Measurements from ENCODE around the gene ACTL8. TPM values are rescaled to one million over a fixed set of nuclear protein-coding genes. Genes with fewer than 3 reads are reported as not detected.

Gene ACTL8
- total and polyA plus RNA-seq, 2 donors (not counting 1 experiment from before 2014, with no cell fraction given) = 0.15 TPM; not detected in 1

- no peaks in the 10 kb centered on the region for H3K79me2 ChIP-seq (ENCODE audit: control insufficient read depth, insufficient read depth, low read length)
- H3K9me3 ChIP-seq (ENCODE audit: control insufficient read depth, insufficient read depth, low read depth, low read length) = no peaks in the 10 kb centered on the region
- no peaks in the 10 kb centered on the region for H3K36me3 ChIP-seq (ENCODE audit: control insufficient read depth, insufficient read depth, low read length)
- no peak overlapping the region for H3K27ac ChIP-seq (ENCODE audit: insufficient read depth, low read length)
- no peak overlapping the region for H3K9ac ChIP-seq (ENCODE audit: insufficient read depth, low read length)
- no peaks in the 10 kb centered on the region for H4K20me1 ChIP-seq (ENCODE audit: control insufficient read depth, extremely low read depth, insufficient read depth, low read length)
- TF ChIP-seq CTCF (conservative IDR thresholded peaks at IDR 0.05 in 1 of 2, IDR thresholded peaks at IDR 0.05 in 1 of 2; ENCODE audit: low read depth in 1 of 2, low read length in 2 of 2) (no peak), EZH2 (IDR thresholded peaks at IDR 0.05; ENCODE audit: low read length, missing control alignments) (no peak)
- no peak for DNase-seq (ENCODE audit: low read depth in 2 of 2)
- no peaks in the 10 kb centered on the region for H3K4me1 ChIP-seq (ENCODE audit: control insufficient read depth, extremely low read depth, insufficient read depth, low read length)
- no peak overlapping the region for H2AFZ ChIP-seq (ENCODE audit: low read length)
- H3K4me2 ChIP-seq (ENCODE audit: extremely low read depth, insufficient read depth, low read length) = no peak overlapping the region
- peaks cover 2% of the 10 kb centered on the region for H3K27me3 ChIP-seq (ENCODE audit: control insufficient read depth, insufficient read depth, low read length)
- no peak overlapping the region for H3K4me3 ChIP-seq (replicated peaks in 1 of 4; ENCODE audit: control extremely low read depth in 1 of 4, insufficient read depth in 1 of 4, low read depth in 3 of 4, low read length in 4 of 4)
Measured at GRCh38 chr1:17833661-17834501, 78.7 kb downstream of the ACTL8 start.

- Histone ChIP-seq H3K36me3 (ENCODE audit: control insufficient read depth, insufficient read depth, low read length) (no peaks in the 10 kb centered on the region), H3K9me3 (ENCODE audit: control insufficient read depth, insufficient read depth, low read depth, low read length) (no peaks in the 10 kb centered on the region), H3K27me3 (ENCODE audit: control insufficient read depth, insufficient read depth, low read length) (peaks cover 2% of the 10 kb centered on the region), H3K9ac (ENCODE audit: insufficient read depth, low read length) (no peak overlapping the region), H3K4me1 (ENCODE audit: control insufficient read depth, extremely low read depth, insufficient read depth, low read length) (no peaks in the 10 kb centered on the region), H4K20me1 (ENCODE audit: control insufficient read depth, extremely low read depth, insufficient read depth, low read length) (no peaks in the 10 kb centered on the region), H3K79me2 (ENCODE audit: control insufficient read depth, insufficient read depth, low read length) (no peaks in the 10 kb centered on the region), H3K4me3 (replicated peaks in 1 of 4; ENCODE audit: control extremely low read depth in 1 of 4, insufficient read depth in 1 of 4, low read depth in 3 of 4, low read length in 4 of 4) (no peak overlapping the region), H3K4me2 (ENCODE audit: extremely low read depth, insufficient read depth, low read length) (no peak overlapping the region), H2AFZ (ENCODE audit: low read length) (no peak overlapping the region), H3K27ac (ENCODE audit: insufficient read depth, low read length) (no peak overlapping the region)
- TF ChIP-seq EZH2 (IDR thresholded peaks at IDR 0.05; ENCODE audit: low read length, missing control alignments) = no peak
- no peak for TF ChIP-seq CTCF (conservative IDR thresholded peaks at IDR 0.05 in 1 of 2, IDR thresholded peaks at IDR 0.05 in 1 of 2; ENCODE audit: low read depth in 1 of 2, low read length in 2 of 2)
- DNase-seq (ENCODE audit: low read depth in 2 of 2) = no peak
Measured at GRCh38 chr1:17834561-17835100, 79.5 kb downstream of the ACTL8 start.

- DNase-seq (ENCODE audit: low read depth in 2 of 2) = peak in 1 of 2 donors; percentile 17
- H3K36me3 ChIP-seq (ENCODE audit: control insufficient read depth, insufficient read depth, low read length) = no peaks in the 10 kb centered on the region
- H3K9me3 ChIP-seq (ENCODE audit: control insufficient read depth, insufficient read depth, low read depth, low read length) = no peaks in the 10 kb centered on the region
- no peaks in the 10 kb centered on the region for H3K79me2 ChIP-seq (ENCODE audit: control insufficient read depth, insufficient read depth, low read length)
- H3K4me2 ChIP-seq (ENCODE audit: extremely low read depth, insufficient read depth, low read length) = no peak overlapping the region
- no peak overlapping the region for H2AFZ ChIP-seq (ENCODE audit: low read length)
- H3K27ac ChIP-seq (ENCODE audit: insufficient read depth, low read length) = no peak overlapping the region
- no peaks in the 10 kb centered on the region for H4K20me1 ChIP-seq (ENCODE audit: control insufficient read depth, extremely low read depth, insufficient read depth, low read length)
- H3K4me3 ChIP-seq (replicated peaks in 1 of 4; ENCODE audit: control extremely low read depth in 1 of 4, insufficient read depth in 1 of 4, low read depth in 3 of 4, low read length in 4 of 4) = no peak overlapping the region
- no peak for TF ChIP-seq EZH2 (IDR thresholded peaks at IDR 0.05; ENCODE audit: low read length, missing control alignments)
- TF ChIP-seq CTCF (conservative IDR thresholded peaks at IDR 0.05 in 1 of 2, IDR thresholded peaks at IDR 0.05 in 1 of 2; ENCODE audit: low read depth in 1 of 2, low read length in 2 of 2) = no peak
- H3K4me1 ChIP-seq (ENCODE audit: control insufficient read depth, extremely low read depth, insufficient read depth, low read length) = no peaks in the 10 kb centered on the region
- no peak overlapping the region for H3K9ac ChIP-seq (ENCODE audit: insufficient read depth, low read length)
- peaks cover 2% of the 10 kb centered on the region for H3K27me3 ChIP-seq (ENCODE audit: control insufficient read depth, insufficient read depth, low read length)
Measured at GRCh38 chr1:17837233-17838030, 82.3 kb downstream of the ACTL8 start.
